Breast epithelium (tissue), 4 donors: Measurements from ENCODE around the gene HRH2. TPM values are rescaled to one million over a fixed set of nuclear protein-coding genes. Genes with fewer than 3 reads are reported as not detected.

Experiments used
- DNase-seq, 2 donors: peaks; one replicate each; pipeline ENCODE4 v3.0.0-alpha.2; 2019; ENCODE audit warnings: low spot score in 2 of 2
- H3K27ac ChIP-seq, 2 donors: fragments of 200-600 bp; sonication (generic) in 1 of 2; one replicate each; pipeline ENCODE4 v1.5.1; 2016 to 2019; ENCODE audit warnings: mild to moderate bottlenecking in 1 of 2
- H3K27me3 ChIP-seq, 2 donors: fragments of 200-600 bp; sonication (generic) in 1 of 2; one replicate each; pipeline versions ENCODE4 v1.5.1 to v1.6.0; 2017 to 2019; ENCODE audit warnings: control low read depth in 1 of 2, mild to moderate bottlenecking in 1 of 2
- H3K36me3 ChIP-seq: fragments of 200-600 bp; one replicate; pipeline ENCODE4 v1.5.1; 2019
- H3K4me1 ChIP-seq, 2 donors: fragments of 200-600 bp; sonication (generic); one replicate each; pipeline ENCODE4 v1.5.1; 2016 to 2019; ENCODE audit warnings: control low read depth in 1 of 2
- H3K4me3 ChIP-seq, 3 donors: fragments of 200-600 bp; sonication (generic); 1 replicate in 2 of 3; 2 replicates in 1 of 3; pipeline ENCODE4 v1.5.1; 2016 to 2019; ENCODE audit warnings: mild to moderate bottlenecking in 3 of 3, moderate library complexity in 2 of 3
- H3K9me3 ChIP-seq, 2 donors: fragments of 200-600 bp; sonication (generic) in 1 of 2; one replicate each; pipeline ENCODE4 v1.5.1; 2016 to 2019; ENCODE audit warnings: control low read depth in 1 of 2
- CTCF ChIP-seq, 3 donors: fragments of 450-650 bp; IDR thresholded peaks; one replicate each; pipeline ENCODE4 v1.5.1; 2016 to 2017; ENCODE audit warnings: antibody characterized with exemption in 3 of 3, mild to moderate bottlenecking in 3 of 3, moderate library complexity in 3 of 3
- POLR2A ChIP-seq: fragments of 450-650 bp; IDR thresholded peaks from one replicate; pipeline ENCODE4 v1.6.1; 2016; ENCODE audit warnings: antibody characterized with exemption, mild to moderate bottlenecking, moderate library complexity
- POLR2AphosphoS5 ChIP-seq, 3 donors: sonication (generic); formaldehyde crosslinking; IDR thresholded peaks; one replicate each; pipeline ENCODE4 v1.6.1; 2017; ENCODE audit warnings: antibody characterized with exemption in 3 of 3
- intact Hi-C: fragments of 100-400 bp; cut with DNase I; formaldehyde crosslinking; loops from one replicate; pipeline ENCODE4 v1.15.1; 2023; ENCODE audit warnings: low total_unique reads
- total RNA-seq, 3 donors: library from RNA; depleted of rRNA; stranded (reverse); fragments of >200 nt; gene quantifications; one replicate each; pipeline ENCODE4 v1.1.0, GENCODE V29; 2016

Gene HRH2
- total RNA-seq, 3 donors from 2014 or later = 0.73 to 5.0 (median 2.0) TPM

GRCh38 chr5:175656966-175657365 lies 905 bp upstream of the HRH2 start:
- TF ChIP-seq CTCF (IDR thresholded peaks at IDR 0.05) (no peak), POLR2A (no peak), POLR2AphosphoS5 (IDR thresholded peaks at IDR 0.05) (no peak)
- DNase-seq = no peak

GRCh38 chr5:175658299-175659145 lies 651 bp downstream of the HRH2 start:
- H3K27ac ChIP-seq = peak overlapping the region in 1 of 2 donors; percentile 52
- peak overlapping the region; percentile 48 to 66 (median 54) for H3K4me3 ChIP-seq
- H3K4me1 ChIP-seq = no peaks in the 10 kb centered on the region
- no peak for DNase-seq
- H3K9me3 ChIP-seq = no peaks in the 10 kb centered on the region
- H3K27me3 ChIP-seq = peaks cover 2 to 29% of the 10 kb centered on the region in 2 donors
- intact Hi-C loops = no loop called here
- no peak for TF ChIP-seq CTCF (IDR thresholded peaks at IDR 0.05)
- no peak for TF ChIP-seq POLR2A
- no peak for TF ChIP-seq POLR2AphosphoS5 (IDR thresholded peaks at IDR 0.05)
- no peaks in the 10 kb centered on the region for H3K36me3 ChIP-seq

More at GRCh38 chr5:175656966-175657365, 905 bp upstream of the HRH2 start:
- peaks cover 2 to 28% of the 10 kb centered on the region in 2 donors for H3K27me3 ChIP-seq
- no peak overlapping the region for H3K27ac ChIP-seq
- no peak overlapping the region for H3K4me3 ChIP-seq
- H3K9me3 ChIP-seq = no peaks in the 10 kb centered on the region
- H3K36me3 ChIP-seq = no peaks in the 10 kb centered on the region
- H3K4me1 ChIP-seq = no peaks in the 10 kb centered on the region
- intact Hi-C loops = no loop called here

GRCh38 chr5:175659546-175660253 lies 1.8 kb downstream of the HRH2 start:
- Histone ChIP-seq H3K4me1 (no peaks in the 10 kb centered on the region), H3K27ac (no peak overlapping the region), H3K36me3 (no peaks in the 10 kb centered on the region), H3K27me3 (peaks cover 2 to 37% of the 10 kb centered on the region in 2 donors), H3K9me3 (no peaks in the 10 kb centered on the region), H3K4me3 (no peak overlapping the region)
- intact Hi-C loops = no loop called here
- no peak for TF ChIP-seq POLR2AphosphoS5 (IDR thresholded peaks at IDR 0.05)
- no peak for DNase-seq

GRCh38 chr5:175663186-175664184 lies 5.6 kb downstream of the HRH2 start:
- Histone ChIP-seq H3K36me3 (no peaks in the 10 kb centered on the region), H3K4me1 (no peaks in the 10 kb centered on the region), H3K9me3 (no peaks in the 10 kb centered on the region), H3K27me3 (peaks cover 0 to 19% of the 10 kb centered on the region in 2 donors), H3K27ac (no peak overlapping the region), H3K4me3 (no peak overlapping the region)
- intact Hi-C loops = no loop called here
- DNase-seq = no peak
- TF ChIP-seq CTCF (IDR thresholded peaks at IDR 0.05) (no peak), POLR2AphosphoS5 (IDR thresholded peaks at IDR 0.05) (no peak), POLR2A (no peak)

- DNase-seq = no peak
- no peak for TF ChIP-seq CTCF (IDR thresholded peaks at IDR 0.05)
- TF ChIP-seq POLR2AphosphoS5 (IDR thresholded peaks at IDR 0.05) = no peak
- no peak for TF ChIP-seq POLR2A
- Histone ChIP-seq H3K27me3 (peaks cover 0 to 9% of the 10 kb centered on the region in 2 donors), H3K4me1 (no peaks in the 10 kb centered on the region), H3K9me3 (no peaks in the 10 kb centered on the region), H3K4me3 (no peak overlapping the region), H3K27ac (no peak overlapping the region), H3K36me3 (no peaks in the 10 kb centered on the region)
- intact Hi-C loops = no loop called here
Observed at GRCh38 chr5:175664723-175665122, 6.9 kb downstream of the HRH2 start.
